OCI-LY7 (cell line): ENCODE measurements around the gene RPS6KA2.

ENCODE experiments used
- EZH2phosphoT487 ChIP-seq: fragments of 200-600 bp; sonication (generic); IDR thresholded peaks from 2 replicates; pipeline ENCODE4 v1.6.1; 2018; ENCODE audit warnings: low read depth, borderline replicate concordance, mild to moderate bottlenecking, mixed run types, antibody characterized with exemption, low read length, moderate library complexity, mixed read lengths
- TF ChIP-seq, protein P1 (sequence below): fragments of 200-600 bp; sonication (generic); conservative IDR thresholded peaks from 2 replicates; pipeline ENCODE4 v1.5.1; 2014; ENCODE audit warnings: mild to moderate bottlenecking, antibody characterized with exemption, low read length, moderate library complexity, mixed read lengths

DNA sequence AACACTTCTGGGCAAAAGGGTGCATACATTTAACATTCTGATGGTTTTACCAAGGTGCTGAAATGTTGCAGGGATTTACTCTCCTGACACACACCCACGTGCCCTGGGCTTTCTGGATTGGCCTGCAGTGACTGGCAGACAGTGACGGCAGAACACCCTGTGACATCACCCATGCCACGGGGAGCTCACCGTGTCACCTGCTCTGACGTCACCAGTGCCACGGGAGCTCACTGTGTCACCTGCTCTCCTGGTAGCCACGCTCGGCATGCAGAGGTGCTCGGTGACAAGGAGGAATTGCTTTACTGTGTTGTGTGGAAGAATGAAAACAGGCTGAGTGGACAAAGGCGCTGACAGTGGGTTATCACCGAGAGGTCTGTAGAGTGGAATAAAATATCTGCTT, 139.9 kb downstream of the RPS6KA2 start:
- TF ChIP-seq, protein P1, sequence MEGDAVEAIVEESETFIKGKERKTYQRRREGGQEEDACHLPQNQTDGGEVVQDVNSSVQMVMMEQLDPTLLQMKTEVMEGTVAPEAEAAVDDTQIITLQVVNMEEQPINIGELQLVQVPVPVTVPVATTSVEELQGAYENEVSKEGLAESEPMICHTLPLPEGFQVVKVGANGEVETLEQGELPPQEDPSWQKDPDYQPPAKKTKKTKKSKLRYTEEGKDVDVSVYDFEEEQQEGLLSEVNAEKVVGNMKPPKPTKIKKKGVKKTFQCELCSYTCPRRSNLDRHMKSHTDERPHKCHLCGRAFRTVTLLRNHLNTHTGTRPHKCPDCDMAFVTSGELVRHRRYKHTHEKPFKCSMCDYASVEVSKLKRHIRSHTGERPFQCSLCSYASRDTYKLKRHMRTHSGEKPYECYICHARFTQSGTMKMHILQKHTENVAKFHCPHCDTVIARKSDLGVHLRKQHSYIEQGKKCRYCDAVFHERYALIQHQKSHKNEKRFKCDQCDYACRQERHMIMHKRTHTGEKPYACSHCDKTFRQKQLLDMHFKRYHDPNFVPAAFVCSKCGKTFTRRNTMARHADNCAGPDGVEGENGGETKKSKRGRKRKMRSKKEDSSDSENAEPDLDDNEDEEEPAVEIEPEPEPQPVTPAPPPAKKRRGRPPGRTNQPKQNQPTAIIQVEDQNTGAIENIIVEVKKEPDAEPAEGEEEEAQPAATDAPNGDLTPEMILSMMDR, result no peak
- TF ChIP-seq EZH2phosphoT487, result no peak
